Muscle layer of colon (tissue), 2 donors: ENCODE results near the gene OTOG.

Experiments used
- H3K27ac ChIP-seq: one replicate; pipeline ENCODE4 v1.7.0; 2013; ENCODE audit warnings: low read depth, mild to moderate bottlenecking, low read length, moderate library complexity
- H3K27me3 ChIP-seq, 2 donors: one replicate each; pipeline ENCODE4 v1.7.0; 2013; ENCODE audit warnings: low read length in 2 of 2, mild to moderate bottlenecking in 2 of 2; ENCODE audit not compliant: insufficient read depth in 2 of 2, control insufficient read depth in 1 of 2
- H3K36me3 ChIP-seq: one replicate; pipeline ENCODE4 v1.7.0; 2013; ENCODE audit warnings: mild to moderate bottlenecking, low read length; ENCODE audit not compliant: insufficient read depth
- H3K4me1 ChIP-seq: one replicate; pipeline ENCODE4 v1.7.0; 2013; ENCODE audit warnings: mild to moderate bottlenecking, low read length; ENCODE audit not compliant: insufficient read depth
- H3K4me3 ChIP-seq, 2 donors: one replicate each; pipeline ENCODE4 v1.7.0; 2013; ENCODE audit warnings: low read length in 2 of 2, low read depth in 1 of 2, mild to moderate bottlenecking in 1 of 2, moderate library complexity in 1 of 2
- H3K9ac ChIP-seq: one replicate; pipeline ENCODE4 v1.7.0; 2013; ENCODE audit warnings: low read length
- H3K9me3 ChIP-seq: one replicate; pipeline ENCODE4 v1.7.0; 2013; ENCODE audit warnings: mild to moderate bottlenecking, low read length
- donor health status: abdominal sarcoma.
- donor health status: Adenocarcinoma of cecum.

The OTOG gene

DNA sequence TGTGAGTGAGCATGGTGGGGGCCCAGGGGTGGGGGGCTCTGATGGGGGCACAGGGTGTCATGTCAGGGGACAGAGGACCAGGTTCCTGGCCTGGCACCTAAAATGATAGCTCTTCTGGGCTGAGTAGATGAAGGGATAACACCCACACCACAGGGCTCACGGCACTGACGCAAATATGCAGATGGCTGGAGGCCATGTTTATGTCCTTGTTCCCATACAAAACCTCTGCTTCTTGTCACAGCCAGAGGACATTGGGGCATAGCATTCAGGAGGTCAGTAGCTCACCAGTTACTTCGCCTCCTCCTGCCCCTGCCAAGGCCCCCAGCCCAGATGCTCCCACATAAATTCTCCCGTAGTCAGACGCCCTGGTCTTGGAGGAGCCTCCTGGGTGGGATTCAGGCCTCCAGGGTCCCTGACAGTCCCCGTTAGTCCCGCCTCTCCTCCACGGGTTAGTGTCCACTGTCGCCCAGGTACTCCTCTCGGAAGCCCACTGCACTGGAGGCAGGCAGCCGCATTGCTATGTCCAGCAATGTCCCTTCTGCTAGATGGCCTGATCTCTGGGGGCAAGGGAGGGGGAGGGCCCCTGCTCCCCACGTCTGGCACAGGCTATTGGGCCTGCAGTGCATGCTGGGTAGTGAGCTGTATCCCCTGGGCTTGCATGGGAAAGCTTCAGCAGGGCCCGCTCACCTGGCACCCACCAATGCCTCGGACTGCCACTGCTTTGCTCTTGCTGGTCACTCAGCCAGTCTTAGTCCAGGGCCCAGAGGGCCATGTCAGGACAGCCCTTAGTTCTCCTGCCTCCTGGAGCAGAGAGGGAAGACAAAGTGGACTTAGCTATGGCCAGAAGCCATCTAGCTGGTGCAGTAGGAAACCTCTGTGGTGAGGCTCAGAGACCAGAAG lies 96.7 kb downstream of the OTOG start:
- H3K27me3 ChIP-seq = no peaks in the 10 kb centered on the region
- H3K4me1 ChIP-seq = no peaks in the 10 kb centered on the region
- H3K27ac ChIP-seq = no peak overlapping the region
- H3K9me3 ChIP-seq = peaks cover 7% of the 10 kb centered on the region
- H3K4me3 ChIP-seq = no peak overlapping the region
- no peak overlapping the region for H3K9ac ChIP-seq
- H3K36me3 ChIP-seq = no peaks in the 10 kb centered on the region

DNA sequence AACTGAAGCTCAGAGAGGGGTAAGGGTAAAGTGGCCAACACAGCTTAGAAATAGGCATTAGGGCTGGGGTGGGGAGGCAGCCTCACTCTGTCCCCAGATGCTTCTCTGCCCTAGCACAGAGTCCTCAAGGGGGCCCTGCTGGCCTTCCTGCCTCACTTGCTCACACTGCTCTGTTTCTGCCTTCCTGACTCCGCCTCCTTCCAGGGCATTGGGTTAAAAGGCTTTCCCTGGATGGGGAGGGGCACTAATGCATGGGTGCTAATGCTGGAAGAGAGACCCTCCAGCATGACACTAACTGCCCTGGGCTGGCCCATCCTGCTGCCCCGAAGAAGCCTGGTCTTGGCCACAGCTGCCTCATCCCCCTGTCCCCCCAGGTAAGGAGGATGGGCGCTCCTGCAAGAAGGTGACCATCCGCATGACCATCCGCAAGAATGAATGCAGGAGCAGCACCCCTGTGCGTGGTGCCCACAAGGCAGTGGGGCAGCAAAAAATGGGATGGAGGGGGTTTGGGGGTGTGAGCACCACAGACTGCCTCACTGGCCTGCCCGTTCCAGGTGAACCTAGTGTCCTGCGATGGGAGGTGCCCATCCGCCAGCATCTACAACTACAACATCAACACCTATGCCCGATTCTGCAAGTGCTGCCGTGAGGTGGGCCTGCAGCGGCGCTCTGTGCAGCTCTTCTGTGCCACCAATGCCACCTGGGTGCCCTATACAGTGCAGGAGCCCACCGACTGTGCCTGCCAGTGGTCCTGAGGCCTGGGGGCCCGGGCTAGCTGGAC lies 98.3 kb downstream of the OTOG start:
- Histone ChIP-seq H3K27ac (no peak overlapping the region), H3K27me3 (no peaks in the 10 kb centered on the region), H3K36me3 (no peaks in the 10 kb centered on the region), H3K4me1 (no peaks in the 10 kb centered on the region), H3K9me3 (peaks cover 7% of the 10 kb centered on the region), H3K4me3 (no peak overlapping the region), H3K9ac (no peak overlapping the region)

DNA sequence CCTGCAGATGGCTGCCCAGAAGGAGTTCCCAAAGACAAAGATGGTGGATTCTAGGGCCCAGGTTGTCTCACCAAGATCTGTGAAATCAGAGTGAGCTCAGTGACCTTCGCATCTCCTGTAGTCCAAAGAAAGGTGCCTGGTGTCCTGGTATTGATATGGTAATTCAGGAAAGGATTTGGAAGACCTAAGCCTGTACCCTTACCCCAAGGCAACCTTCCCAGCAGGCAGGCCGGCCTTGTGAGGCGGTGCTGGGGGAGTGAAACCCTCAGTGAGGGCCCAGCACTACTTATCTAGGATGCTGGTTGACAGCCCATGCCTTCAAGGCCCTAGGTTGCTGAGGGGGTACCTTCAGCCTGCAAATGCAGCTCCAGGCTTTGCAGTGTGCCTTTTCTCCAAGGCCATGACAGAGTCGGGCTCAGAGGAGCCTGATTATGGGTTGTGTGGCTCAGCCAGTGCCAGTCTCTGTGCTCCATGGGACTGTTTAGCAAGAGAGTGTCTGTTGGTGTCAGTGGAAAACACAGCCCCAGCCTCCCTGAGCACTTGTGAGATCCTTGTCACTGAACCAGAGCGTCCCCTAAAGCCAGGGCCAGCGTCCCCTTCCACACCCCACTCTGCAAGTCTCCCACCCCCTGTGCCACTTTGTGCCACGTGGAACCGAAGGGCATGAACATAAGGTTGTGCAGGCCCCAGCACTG lies 99.5 kb downstream of the OTOG start:
- H3K4me3 ChIP-seq = no peak overlapping the region
- no peak overlapping the region for H3K27ac ChIP-seq
- H3K9ac ChIP-seq = no peak overlapping the region
- peaks cover 7% of the 10 kb centered on the region for H3K9me3 ChIP-seq
- H3K4me1 ChIP-seq = no peaks in the 10 kb centered on the region
- H3K36me3 ChIP-seq = no peaks in the 10 kb centered on the region
- no peaks in the 10 kb centered on the region for H3K27me3 ChIP-seq

DNA sequence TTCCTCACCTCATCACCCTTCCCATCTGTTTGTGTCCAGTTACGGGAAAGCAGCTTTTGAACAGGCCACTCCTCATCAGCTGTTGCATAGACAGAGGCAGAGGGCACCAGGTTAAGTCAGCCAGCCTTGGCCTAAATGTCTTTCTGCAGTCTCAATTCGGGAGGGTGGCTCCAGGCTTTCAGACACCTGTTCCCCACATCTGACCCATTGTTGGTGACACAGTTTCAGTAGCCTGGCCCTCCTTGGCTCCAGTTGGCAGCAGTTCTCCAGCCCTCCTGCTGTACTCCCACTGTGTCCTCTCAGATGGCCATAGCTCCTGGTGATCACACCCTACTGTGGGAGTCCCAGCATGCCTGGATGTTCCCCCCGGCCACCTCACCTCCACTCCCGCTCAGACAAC lies 101.5 kb downstream of the OTOG start:
- no peak overlapping the region for H3K4me3 ChIP-seq
- H3K4me1 ChIP-seq = no peaks in the 10 kb centered on the region
- no peaks in the 10 kb centered on the region for H3K36me3 ChIP-seq
- peaks cover 7% of the 10 kb centered on the region for H3K9me3 ChIP-seq
- H3K27me3 ChIP-seq = no peaks in the 10 kb centered on the region
- no peak overlapping the region for H3K9ac ChIP-seq
- no peak overlapping the region for H3K27ac ChIP-seq

DNA sequence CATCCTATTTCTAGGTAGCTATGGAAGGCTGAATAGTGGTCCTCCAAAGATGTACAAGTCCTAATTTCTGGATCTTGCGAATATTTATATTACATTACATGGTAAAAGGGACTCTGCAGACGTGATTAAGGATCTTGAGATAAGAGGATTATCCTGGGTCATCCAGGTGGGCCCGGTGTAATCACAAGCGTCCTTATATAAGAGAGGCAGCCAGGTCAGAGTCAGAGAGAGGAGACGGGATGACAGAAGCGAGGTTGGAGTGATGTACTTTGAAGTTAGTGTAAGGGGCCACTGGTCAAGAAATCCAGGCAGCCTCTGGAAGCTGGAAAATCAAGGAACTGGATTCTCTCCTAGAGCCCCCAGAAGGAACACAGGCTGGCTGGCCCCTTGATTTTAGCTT lies 102.2 kb downstream of the OTOG start:
- Histone ChIP-seq H3K4me3 (no peak overlapping the region), H3K36me3 (no peaks in the 10 kb centered on the region), H3K4me1 (no peaks in the 10 kb centered on the region), H3K27ac (no peak overlapping the region), H3K9ac (no peak overlapping the region), H3K27me3 (no peaks in the 10 kb centered on the region), H3K9me3 (peaks cover 7% of the 10 kb centered on the region)

DNA sequence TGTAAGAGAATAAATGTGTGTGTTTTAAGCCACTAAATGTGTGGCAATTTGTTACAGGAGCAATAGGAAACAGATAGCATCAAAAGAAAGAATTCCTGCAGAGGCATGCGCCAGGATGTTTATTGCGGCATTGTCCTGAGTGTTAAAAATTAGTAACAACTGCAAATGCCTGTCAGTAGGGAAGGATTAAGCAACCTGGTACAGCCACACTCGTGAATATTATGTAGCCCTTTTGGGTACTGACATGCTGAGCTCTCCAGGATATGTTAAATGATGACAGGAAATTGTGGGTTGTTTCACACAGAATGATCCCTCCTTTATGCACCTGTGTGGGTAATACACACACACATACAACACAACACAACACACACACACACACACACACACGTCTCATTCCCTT lies 102.6 kb downstream of the OTOG start:
- H3K9ac ChIP-seq = no peak overlapping the region
- peaks cover 8% of the 10 kb centered on the region for H3K9me3 ChIP-seq
- no peaks in the 10 kb centered on the region for H3K36me3 ChIP-seq
- H3K27ac ChIP-seq = no peak overlapping the region
- no peak overlapping the region for H3K4me3 ChIP-seq
- H3K4me1 ChIP-seq = no peaks in the 10 kb centered on the region
- H3K27me3 ChIP-seq = no peaks in the 10 kb centered on the region

DNA sequence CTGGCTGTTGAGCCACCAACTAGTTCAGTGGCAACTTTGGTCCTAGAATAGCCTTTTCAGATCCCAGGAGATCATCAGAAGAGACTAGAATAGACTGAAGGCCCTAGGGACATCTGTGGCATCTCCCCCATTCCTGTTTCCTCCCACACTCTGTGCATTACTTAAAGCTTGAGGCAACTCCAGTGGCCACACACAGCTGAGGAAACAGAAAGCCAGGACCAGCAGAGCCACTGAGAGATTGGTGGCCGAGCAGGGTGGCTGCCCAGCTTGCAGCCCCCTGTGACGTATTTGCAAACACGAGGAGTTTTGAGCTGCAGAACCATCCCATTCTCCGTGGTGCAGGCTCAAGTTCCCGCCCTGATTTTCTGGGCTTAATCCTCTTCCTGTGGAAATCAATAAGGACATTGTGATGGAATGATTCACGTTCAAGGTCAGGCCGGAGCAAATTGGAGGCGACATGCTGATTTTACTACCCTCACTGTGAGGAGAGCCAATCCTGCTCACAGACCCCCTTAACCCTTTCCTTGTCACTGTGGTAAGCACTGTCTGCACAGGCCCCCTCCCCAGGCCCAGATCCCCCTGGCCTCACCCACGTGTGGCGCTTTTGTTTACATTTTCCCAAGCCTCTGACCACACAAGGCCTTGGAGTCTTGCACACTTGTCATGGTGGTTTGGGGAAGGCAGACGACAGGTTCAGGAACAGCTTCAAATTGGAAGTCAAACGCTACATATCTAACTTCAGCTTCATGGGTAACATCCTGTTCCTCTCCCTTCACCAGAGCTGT lies 103.3 kb downstream of the OTOG start:
- Histone ChIP-seq H3K27me3 (no peaks in the 10 kb centered on the region), H3K4me3 (no peak overlapping the region), H3K9me3 (peaks cover 14% of the 10 kb centered on the region), H3K36me3 (no peaks in the 10 kb centered on the region), H3K4me1 (no peaks in the 10 kb centered on the region), H3K27ac (no peak overlapping the region), H3K9ac (no peak overlapping the region)

DNA sequence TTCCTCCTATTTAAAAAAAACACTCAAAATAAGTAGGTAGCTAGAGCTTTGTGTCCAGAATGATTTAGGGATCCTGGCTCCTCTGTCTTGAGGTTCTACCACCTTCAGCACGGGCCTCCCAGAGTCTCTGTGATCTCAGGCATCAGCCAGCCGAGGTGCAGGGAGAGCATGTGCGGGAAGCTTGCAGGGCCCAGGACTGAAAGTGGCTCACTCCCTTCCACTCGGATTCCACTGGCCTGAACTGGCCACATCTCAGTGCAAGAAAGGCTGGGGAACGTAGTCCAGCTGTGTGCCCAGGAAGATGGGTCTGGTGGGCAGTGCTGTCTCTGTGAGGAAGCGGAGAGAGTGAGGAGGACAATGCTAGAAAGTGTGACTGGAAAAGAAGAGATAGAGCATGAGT lies 104.0 kb downstream of the OTOG start:
- no peak overlapping the region for H3K4me3 ChIP-seq
- no peak overlapping the region for H3K27ac ChIP-seq
- H3K36me3 ChIP-seq = no peaks in the 10 kb centered on the region
- no peaks in the 10 kb centered on the region for H3K27me3 ChIP-seq
- peaks cover 19% of the 10 kb centered on the region for H3K9me3 ChIP-seq
- no peaks in the 10 kb centered on the region for H3K4me1 ChIP-seq
- H3K9ac ChIP-seq = no peak overlapping the region

DNA sequence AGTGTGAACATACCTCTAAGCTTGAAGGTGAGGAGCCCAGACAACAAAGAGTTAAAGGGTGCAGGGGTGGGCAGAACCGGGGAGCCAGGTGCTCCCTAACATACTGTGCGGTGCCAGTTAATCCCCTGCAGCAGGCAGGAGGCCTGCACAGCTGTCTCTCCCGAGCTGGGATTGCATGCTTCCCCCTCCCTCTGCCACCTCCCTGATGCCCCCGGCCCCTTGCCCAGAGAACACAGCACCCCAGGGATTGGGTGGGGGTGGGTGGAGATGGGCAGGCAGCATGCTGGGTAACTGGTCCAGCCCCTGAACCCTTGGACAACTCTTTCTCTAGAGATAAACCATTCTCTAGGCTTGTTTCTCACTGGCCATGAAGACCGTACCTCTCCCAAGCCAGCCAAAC lies 104.6 kb downstream of the OTOG start:
- Histone ChIP-seq H3K9ac (no peak overlapping the region), H3K4me1 (no peaks in the 10 kb centered on the region), H3K27me3 (no peaks in the 10 kb centered on the region), H3K36me3 (no peaks in the 10 kb centered on the region), H3K27ac (no peak overlapping the region), H3K4me3 (no peak overlapping the region), H3K9me3 (peaks cover 19% of the 10 kb centered on the region)

DNA sequence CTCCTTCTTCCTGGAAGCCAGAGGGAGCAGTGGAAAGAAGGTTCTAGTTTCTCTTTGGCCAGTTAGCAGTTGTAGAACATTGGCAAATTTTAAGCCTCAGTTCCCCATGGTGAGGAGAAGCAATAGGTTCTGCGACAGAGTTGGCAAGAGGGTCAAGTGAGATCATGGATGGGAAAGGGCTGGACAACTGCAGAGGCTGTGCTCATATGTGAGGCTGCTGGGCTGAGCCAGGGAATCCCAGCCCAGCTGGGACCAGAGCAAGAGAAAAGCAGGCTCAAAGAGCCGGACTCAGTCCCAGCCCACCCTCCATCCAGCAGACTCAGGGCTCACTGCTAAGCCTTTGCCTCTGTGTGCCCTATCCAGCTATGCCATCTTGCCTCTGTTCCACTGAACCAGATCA lies 105.5 kb downstream of the OTOG start:
- Histone ChIP-seq H3K27me3 (no peaks in the 10 kb centered on the region), H3K4me3 (no peak overlapping the region), H3K27ac (no peak overlapping the region)

DNA sequence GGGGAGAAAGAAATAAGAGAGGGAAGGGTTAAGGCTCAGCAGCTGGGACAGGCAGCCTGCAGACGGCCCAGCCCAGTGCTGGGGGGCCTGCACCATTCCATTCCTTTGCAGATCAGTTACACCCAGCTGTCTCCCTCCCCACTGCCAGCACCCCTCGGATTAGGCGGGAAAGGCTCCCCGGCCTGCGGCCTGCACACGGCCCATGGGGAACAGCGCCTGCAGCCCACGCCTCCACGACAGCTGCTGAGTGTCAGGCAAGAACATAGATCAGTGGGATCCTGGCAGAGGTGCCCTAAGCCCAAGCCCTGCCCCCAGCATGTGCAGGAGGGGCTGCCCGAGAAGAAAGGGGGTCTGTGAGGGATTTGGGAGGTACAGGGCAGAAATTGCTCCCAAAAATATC lies 106.6 kb downstream of the OTOG start:
- H3K27ac ChIP-seq = no peak overlapping the region
- H3K4me1 ChIP-seq = no peaks in the 10 kb centered on the region
- H3K9ac ChIP-seq = no peak overlapping the region
- no peaks in the 10 kb centered on the region for H3K36me3 ChIP-seq
- H3K4me3 ChIP-seq = no peak overlapping the region
- peaks cover 12% of the 10 kb centered on the region for H3K9me3 ChIP-seq
- H3K27me3 ChIP-seq = no peaks in the 10 kb centered on the region

More for the DNA sequence above, 105.5 kb downstream of the OTOG start:
- H3K9me3 ChIP-seq = peaks cover 19% of the 10 kb centered on the region
- H3K36me3 ChIP-seq = no peaks in the 10 kb centered on the region
- no peak overlapping the region for H3K9ac ChIP-seq
- H3K4me1 ChIP-seq = no peaks in the 10 kb centered on the region
